ENCODE results near the gene SLC22A8.
"Not testable (repeated sequence)": the region's sequence is repeated elsewhere in the genome, so short reads cannot be mapped to it uniquely, and the experiment has no call there.

The SLC22A8 gene

DNA sequence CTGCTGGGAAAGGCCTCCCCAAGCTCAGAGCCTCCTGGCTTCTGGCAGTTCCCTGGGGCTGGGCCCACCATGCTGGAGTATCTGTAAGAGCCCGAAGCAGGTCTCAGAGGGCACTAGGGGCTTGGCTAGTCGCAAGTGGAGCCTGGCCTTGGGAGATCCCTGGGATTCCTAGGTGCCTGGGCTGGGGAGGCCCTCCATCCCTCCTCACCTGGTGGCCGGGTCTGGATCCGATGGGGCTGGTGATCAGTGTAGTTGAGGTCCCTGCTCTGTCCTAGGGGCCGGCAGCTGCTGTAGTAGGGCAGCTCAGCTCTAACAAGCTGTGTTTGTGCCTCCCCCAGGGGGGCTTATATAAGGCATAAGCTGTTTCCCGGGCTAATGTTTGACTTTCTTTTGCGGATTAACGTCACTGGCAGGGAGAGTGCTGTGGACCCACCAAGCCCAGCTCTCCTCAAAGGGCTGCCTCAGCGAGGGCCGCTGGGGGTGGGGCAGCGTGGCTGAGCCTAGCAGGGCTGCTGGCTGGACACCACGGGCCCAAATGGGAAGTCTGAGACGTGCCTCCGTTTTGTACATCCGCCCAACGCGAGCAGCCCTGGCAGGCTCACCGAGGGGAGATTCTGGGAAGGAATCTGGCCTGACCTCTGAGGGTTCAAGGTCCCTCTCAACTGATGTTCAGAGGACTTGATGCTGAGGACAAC is at the start of gene SLC22A8:
Gene SLC22A8 (minus strand): TSS at position 321 of the 695 bp plus-strand sequence. CDS start 883 bp downstream, outside the sequence.
- DNase-seq (ENCODE audit: low read depth in 3 of 3), result no peak

DNA sequence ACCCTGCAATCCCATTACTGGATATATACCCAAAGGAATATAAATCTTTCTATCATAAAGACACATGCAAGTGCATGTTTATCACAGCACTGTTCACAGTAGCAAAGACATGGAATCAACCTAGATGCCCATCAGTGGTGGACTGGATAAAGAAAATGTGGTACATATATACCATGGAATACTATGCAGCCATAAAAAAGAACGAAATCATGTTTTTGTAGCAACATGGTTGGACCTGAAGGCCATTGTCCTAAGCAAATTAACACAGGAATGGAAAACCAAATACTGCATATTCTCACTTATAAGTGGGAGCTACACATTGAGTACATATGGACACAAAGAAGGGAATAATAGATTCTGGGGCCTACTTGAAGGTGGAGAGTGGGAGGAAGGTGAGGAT is 30.6 kb upstream of the SLC22A8 start:
- not testable (repeated sequence) for DNase-seq (ENCODE audit: low read depth in 3 of 3)

DNA sequence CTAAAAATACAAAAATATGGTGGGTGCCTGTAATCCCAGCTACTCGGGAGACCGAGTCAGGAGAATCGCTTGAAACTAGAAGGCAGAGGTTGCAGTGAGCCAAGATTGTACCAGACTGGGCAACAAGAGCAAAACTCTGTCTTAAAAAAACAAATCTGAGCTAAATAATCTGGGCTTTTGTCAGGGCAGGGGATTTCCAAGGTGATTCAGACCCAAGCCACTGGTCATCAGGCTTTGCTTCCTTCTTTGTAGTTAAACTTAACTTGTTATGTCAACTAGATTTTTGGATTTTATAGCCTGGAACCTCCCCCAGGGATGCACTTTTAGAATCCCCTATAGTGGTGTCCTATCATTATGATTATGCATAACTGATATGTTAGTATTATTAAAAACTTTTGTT is 27.0 kb upstream of the SLC22A8 start:
- no peak for DNase-seq (ENCODE audit: low read depth in 3 of 3)

DNA sequence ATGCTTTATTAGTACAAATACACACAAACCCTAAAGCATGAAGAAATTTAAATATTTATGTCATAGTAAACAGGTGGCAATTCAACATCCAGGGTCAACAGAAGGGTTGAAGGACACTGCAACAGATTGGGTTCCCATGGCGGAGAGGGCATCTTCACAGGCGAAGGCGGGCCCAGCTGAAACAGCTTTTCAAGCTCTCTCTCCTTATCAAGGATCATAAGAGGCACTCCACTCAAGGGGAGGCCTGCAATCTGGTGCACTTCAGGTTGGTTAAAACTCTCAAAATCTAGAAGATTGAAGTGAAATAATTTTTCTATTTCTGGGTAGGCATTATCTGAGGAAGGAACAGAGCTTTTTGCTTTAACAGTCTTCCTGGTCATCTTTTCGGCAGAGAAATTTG is 16.8 kb upstream of the SLC22A8 start:
- no peak for DNase-seq (ENCODE audit: low read depth in 3 of 3)

DNA sequence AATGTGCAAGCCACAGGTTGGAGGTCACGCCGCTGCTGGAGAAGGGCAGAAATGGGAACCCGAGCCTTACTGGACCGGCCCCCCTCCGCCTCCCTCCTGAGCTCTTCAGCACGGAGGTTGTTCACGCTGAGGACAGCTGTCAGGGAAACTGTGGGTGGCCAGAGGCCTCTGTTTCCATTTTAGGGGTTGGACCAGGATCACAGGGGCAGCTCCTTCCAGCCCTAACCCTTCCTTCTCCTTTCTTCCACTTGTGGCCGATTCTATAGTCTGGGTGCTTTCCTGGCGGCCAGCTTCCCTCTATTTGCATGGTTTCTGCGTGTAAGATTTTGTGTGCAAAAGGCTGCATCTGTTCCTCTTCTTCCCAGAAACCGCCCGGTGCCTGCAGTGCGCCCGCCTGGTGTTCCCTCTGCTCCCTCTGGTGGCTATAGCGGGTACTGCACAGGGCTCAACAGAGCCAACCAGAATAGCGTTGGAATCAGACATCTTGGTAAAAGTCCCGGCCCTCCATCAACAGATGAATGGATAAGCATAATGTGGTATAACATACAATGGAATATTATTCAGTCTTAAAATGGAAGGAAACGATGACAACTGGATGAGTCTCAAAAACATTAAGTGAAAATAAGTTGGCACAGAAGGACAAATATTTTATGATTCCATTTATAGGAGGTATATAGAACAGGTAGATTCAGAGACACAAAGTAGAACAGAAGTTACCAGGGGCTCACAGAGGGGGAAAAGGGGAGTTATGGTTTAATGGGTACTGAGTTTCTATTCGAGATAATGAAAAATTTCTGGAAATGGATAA is 8.4 kb upstream of the SLC22A8 start:
- DNase-seq (ENCODE audit: low read depth in 3 of 3), result peak; percentile 74 to 83 (median 81)

DNA sequence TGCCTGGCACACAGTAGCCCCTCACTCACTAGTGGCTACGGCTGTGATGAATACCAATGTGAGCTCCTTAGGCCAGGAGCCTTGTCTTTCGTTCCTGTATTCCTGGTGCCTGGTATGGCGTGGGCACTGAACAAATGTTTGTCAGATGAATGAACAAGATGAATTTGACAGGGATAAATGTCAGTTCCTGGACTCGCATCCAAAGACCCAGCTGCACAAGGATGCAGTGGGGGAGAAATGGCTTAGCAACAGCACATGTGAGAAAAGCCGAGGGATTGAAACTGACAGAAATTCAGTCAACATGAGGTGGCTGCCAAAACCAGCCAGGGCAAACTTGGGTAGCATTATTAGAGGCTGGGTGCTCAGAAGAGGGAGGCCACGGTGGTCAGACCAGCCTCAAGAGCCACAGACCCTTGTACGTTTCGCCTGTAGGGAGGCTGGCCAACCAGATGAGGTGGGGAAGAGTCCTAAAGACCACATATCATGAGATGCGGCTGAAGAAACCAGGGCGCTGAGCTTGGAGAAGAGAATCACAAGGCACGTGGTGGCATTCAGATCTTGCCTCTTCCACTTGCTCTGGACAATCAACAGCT is 7.7 kb upstream of the SLC22A8 start:
- no peak for DNase-seq (ENCODE audit: low read depth in 3 of 3)

GRCh38 chr11:63022441-63022840 is 6.8 kb upstream of the SLC22A8 start:
- DNase-seq (ENCODE audit: low read depth in 3 of 3), result no peak

DNA sequence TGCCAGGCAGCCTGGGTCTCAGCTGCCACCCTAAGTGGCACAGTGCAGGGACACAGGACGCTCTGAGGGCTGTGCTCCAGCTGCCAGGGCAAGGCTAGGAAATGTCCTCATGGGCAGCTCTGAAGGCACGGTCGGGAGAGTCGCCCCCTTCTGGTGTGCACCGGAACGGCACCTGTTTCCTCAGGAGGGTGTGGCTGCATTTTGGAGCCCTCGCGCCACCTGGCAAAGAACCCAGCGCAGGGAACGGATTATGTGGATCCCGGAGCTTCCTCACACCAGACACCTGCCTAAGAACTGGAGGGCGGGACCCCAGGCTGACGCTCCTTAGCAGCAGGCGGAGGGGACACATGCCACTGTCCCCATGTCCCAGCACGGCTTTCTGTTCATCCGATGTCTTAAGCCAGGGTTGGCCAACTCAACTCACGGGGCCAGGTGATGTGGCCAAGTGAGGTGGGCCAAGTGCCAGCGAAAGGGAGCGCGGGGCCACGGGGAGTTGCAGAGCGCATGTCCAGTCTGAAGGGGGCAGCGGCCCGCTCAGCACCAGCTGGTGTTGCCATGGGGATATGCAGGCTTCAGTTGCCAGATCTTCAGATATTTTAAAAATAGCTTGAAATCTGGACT is 5.1 kb upstream of the SLC22A8 start:
- DNase-seq (ENCODE audit: low read depth in 3 of 3), result peak in 1 of 3 experiments; percentile 46

- DNase-seq (ENCODE audit: low read depth in 3 of 3), result no peak
These were observed 3.9 kb upstream of the SLC22A8 start for GRCh38 chr11:63019506-63019905.

DNA sequence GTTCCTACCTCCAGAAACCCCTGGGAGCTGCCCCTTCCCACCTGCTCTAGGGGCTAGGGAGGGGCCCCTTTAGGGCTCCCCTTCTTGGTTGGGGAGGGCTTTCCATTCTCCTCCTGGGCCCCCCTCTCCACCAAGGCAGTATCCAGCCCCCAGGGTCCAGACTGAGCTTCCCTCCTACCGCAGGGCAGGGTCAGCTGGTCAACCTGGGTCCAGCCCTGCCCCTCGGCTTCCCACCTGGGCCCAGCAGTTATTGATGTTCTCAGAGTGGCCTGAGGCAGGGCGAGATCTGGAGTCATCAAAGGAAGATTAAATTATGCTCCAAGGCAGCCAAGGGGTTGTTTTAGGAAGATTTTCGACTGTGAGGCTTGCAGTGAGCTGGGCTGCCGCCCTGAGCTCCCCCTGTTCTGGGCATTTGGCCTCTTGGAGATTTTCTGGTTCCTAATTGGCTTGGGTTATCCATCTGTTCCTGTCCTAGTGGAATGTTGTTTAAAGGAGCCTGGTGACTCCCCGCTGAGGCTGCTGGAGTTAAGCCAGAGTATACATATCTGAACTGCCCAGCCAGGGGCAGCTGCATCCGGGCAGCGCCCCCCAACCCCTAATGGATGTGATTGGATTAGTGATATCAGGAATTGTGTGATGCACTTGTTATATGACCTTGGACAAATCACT is 1.8 kb upstream of the SLC22A8 start:
- no peak for DNase-seq (ENCODE audit: low read depth in 3 of 3)

GRCh38 chr11:63014408-63015055 is 1.1 kb downstream of the SLC22A8 start:
- no peak for DNase-seq (ENCODE audit: low read depth in 3 of 3)

- DNase-seq (ENCODE audit: low read depth in 3 of 3), result no peak
These were observed 2.8 kb downstream of the SLC22A8 start for GRCh38 chr11:63012839-63013238.

- no peak for DNase-seq (ENCODE audit: low read depth in 3 of 3)
These were observed 3.2 kb downstream of the SLC22A8 start for GRCh38 chr11:63012430-63012829.

DNA sequence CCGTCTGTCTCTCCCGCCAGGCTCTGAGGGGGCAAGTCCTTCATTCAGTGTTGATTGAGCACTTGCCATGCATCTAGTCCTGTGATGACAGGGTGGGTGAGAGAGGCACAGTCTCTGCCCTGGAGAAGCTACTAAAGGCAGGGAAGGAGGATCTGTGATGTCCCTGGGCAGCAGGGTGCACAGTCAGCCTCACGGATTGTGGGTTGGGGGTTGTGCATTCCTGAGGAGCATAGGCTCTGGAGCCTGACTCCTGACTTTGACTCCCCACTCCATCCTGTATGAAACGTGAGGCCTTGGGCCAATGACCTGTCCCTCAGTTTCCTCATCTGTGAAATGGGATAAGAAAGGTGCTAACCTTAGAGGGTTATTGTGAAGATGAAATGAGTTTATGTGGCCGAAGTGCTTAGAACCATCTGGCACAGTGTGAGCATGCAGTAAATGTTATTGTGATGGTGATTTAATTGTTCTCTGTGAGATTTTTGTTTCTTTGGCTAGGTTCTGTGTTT is 4.7 kb downstream of the SLC22A8 start:
- no peak for DNase-seq (ENCODE audit: low read depth in 3 of 3)

- DNase-seq (ENCODE audit: low read depth in 3 of 3), result no peak
These were observed 7.7 kb downstream of the SLC22A8 start for GRCh38 chr11:63007920-63008319.

GRCh38 chr11:63001456-63001855 is 14.2 kb downstream of the SLC22A8 start:
- no peak for DNase-seq (ENCODE audit: low read depth in 3 of 3)

DNA sequence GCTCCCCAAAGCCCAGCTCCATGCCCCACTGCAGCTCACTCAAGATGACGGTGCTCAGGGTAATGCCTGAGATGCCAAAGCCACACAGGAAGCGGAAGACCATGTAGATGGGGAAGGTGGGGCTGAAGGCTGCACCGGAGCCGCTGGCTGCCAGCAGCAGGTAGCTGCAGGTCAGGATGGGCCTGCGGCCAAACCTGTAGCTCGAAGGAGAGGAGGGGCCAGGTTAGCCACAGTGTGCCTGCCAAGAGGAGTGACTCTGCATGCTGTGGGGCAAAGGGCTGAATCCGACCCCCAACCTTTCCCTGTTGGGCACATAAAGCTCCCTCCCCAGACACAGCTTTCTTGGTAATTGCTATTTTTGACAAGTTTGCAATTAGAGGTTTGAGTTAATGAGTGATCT is 16.0 kb downstream of the SLC22A8 start:
- DNase-seq (ENCODE audit: low read depth in 3 of 3), result no peak

- DNase-seq (ENCODE audit: low read depth in 3 of 3), result no peak
These were observed 16.5 kb downstream of the SLC22A8 start for GRCh38 chr11:62999156-62999555.

- no peak for DNase-seq (ENCODE audit: low read depth in 3 of 3)
These were observed 19.4 kb downstream of the SLC22A8 start for GRCh38 chr11:62996271-62996670.

- DNase-seq (ENCODE audit: low read depth in 3 of 3), result no peak
These were observed 20.9 kb downstream of the SLC22A8 start for GRCh38 chr11:62994775-62995174.

DNA sequence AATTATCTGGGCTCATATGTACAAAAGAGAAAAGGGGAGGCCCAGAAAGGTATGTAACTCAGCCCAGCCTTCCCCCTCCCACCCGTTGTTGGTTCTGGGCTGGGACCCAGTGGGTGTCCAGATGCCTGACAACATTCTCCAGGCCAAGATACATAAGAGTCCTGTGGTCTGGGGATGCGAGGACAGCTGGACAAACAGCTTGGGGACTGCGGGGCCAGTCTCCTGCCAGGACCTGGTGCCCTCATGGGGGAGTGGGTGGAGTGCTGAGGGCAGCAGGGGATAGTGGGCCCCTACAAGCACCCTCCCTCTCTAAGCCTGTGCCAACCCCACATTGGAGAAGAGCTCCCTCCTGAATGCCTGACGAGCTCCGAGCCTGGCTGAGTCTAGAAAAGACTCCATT is 27.4 kb downstream of the SLC22A8 start:
- DNase-seq (ENCODE audit: low read depth in 3 of 3), result no peak
